Adipose tissue (tissue), 3 donors: ENCODE results near the gene F2. TPM values are rescaled to one million over a fixed set of nuclear protein-coding genes. Genes with fewer than 3 reads are reported as not detected.
"Not testable (repeated sequence)": the region's sequence is repeated elsewhere in the genome, so short reads cannot be mapped to it uniquely, and the experiment has no call there.

ENCODE experiments used
- H3K27ac ChIP-seq: one replicate; pipeline ENCODE4 v1.5.1; 2013; ENCODE audit warnings: low read depth, low read length
- WGBS, 3 donors: extraction: QIAGEN DNeasy Blood & Tissue Kit; methylation state at CpG; one replicate each; pipeline ENCODE4 v1.1.7; 2013; 5-methylcytosine and 5-hydroxymethylcytosine counted together
- polyA plus RNA-seq, 3 donors: library from polyadenylated mRNA; stranded (reverse); fragments of 200-250 nt; gene quantifications; one replicate each; pipeline ENCODE4 v1.2.3, GENCODE V29; 2013
- donor health status: healthy with polysubstance abuse.
- donor health status: Bipolar disorder and iron deficiency.
- donor health status: healthy.

F2 gene
- polyA plus RNA-seq: not detected

- no peak within 1 kb of the TSS for H3K27ac ChIP-seq
- 71 to 76% (median 74%) methylated on average over 7 of the region's 7 CpGs for WGBS, 3 donors
Observed at GRCh38 chr11:46719048-46719542, at the start of gene F2. Gene F2 (plus strand): TSS chr11:46719213. CDS start chr11:46719236, 23 bp downstream.

DNA sequence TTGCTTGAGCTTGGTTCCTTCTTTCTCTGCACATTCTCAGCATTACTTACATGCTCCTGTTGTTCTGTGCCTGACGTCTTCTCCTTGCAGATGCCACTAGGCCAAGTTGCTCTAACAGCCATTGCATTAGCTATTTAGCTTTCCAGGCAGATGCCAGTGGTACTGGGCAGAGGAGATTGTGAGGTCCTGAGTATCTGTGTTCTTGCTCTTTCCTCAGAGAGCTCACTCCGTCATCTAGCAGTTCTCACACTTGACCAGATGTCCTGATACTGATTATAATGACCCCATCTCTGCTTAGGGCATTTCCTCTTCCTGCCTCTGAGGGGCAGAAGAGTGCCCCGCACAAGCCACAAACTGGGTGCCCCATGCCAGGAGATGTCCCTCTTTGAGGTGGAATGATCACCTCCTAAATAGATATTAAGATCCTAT lies 49.3 kb upstream of the F2 start:
- no peak overlapping the region for H3K27ac ChIP-seq
- 59 to 76% (median 61%) methylated on average over 3 of the region's 3 CpGs for WGBS, 3 donors

GRCh38 chr11:46670521-46670920 lies 48.5 kb upstream of the F2 start:
- not testable (repeated sequence) for H3K27ac ChIP-seq
- 74 to 96% (median 77%) methylated on average over 3 of the region's 3 CpGs for WGBS, 3 donors

GRCh38 chr11:46671958-46672315 lies 47.1 kb upstream of the F2 start:
- WGBS, 3 donors: 88 to 91% (median 89%) methylated on average over 10 of the region's 10 CpGs

GRCh38 chr11:46672381-46672839 lies 46.6 kb upstream of the F2 start:
- 70 to 81% (median 73%) methylated on average over 6 of the region's 7 CpGs for WGBS, 3 donors
- no peak overlapping the region for H3K27ac ChIP-seq

More at GRCh38 chr11:46671958-46672315, 47.1 kb upstream of the F2 start:
- no peak overlapping the region for H3K27ac ChIP-seq

GRCh38 chr11:46673713-46674462 lies 45.1 kb upstream of the F2 start:
- H3K27ac ChIP-seq: no peak overlapping the region
- WGBS, 3 donors: 42 to 90% (median 89%) methylated on average over 6 of the region's 6 CpGs

- 36 to 47% (median 38%) methylated on average over 12 of the region's 12 CpGs for WGBS, 3 donors
- no peak overlapping the region for H3K27ac ChIP-seq
Observed at GRCh38 chr11:46674463-46675287, 44.3 kb upstream of the F2 start.

- H3K27ac ChIP-seq: no peak overlapping the region
- 19 to 39% (median 31%) methylated on average over 4 of the region's 4 CpGs for WGBS, 3 donors
Observed at GRCh38 chr11:46675288-46675851, 43.6 kb upstream of the F2 start.

DNA sequence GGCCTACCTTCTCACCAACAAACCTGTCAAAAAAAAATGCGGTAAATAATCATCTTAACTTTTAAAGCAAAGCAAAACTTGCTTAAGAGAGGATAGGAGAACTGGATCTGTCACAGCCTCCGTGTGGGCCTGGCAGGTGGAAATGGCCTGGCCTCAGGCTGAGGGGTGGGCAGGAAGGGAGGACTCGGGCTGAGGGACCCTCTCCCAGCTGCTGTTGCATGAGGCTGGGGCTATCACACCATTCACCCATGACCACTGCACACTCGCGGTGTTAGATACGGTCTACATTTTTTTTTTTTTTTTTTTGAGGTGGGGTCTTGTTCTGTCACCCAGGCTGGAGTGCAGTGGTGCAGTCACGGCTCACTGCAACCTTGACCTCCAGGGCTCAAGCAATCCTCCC lies 43.1 kb upstream of the F2 start:
- WGBS, 3 donors: 65 to 87% (median 86%) methylated on average over 7 of the region's 7 CpGs
- H3K27ac ChIP-seq: no peak overlapping the region

GRCh38 chr11:46676436-46677158 lies 42.4 kb upstream of the F2 start:
- WGBS, 3 donors: 55 to 84% (median 59%) methylated on average over 15 of the region's 15 CpGs
- peak overlapping the region; percentile 19 for H3K27ac ChIP-seq

- H3K27ac ChIP-seq: peak overlapping the region; percentile 28
Observed at GRCh38 chr11:46677169-46677568, 41.8 kb upstream of the F2 start.

GRCh38 chr11:46677991-46678740 lies 40.8 kb upstream of the F2 start:
- 73 to 88% (median 88%) methylated on average over 10 of the region's 10 CpGs for WGBS, 3 donors
- no peak overlapping the region for H3K27ac ChIP-seq

More at GRCh38 chr11:46677169-46677568, 41.8 kb upstream of the F2 start:
- 72 to 95% (median 81%) methylated on average over 8 of the region's 8 CpGs for WGBS, 3 donors

GRCh38 chr11:46678741-46679130 lies 40.3 kb upstream of the F2 start:
- no peak overlapping the region for H3K27ac ChIP-seq
- WGBS, 3 donors: 84 to 93% (median 93%) methylated on average over 9 of the region's 9 CpGs

DNA sequence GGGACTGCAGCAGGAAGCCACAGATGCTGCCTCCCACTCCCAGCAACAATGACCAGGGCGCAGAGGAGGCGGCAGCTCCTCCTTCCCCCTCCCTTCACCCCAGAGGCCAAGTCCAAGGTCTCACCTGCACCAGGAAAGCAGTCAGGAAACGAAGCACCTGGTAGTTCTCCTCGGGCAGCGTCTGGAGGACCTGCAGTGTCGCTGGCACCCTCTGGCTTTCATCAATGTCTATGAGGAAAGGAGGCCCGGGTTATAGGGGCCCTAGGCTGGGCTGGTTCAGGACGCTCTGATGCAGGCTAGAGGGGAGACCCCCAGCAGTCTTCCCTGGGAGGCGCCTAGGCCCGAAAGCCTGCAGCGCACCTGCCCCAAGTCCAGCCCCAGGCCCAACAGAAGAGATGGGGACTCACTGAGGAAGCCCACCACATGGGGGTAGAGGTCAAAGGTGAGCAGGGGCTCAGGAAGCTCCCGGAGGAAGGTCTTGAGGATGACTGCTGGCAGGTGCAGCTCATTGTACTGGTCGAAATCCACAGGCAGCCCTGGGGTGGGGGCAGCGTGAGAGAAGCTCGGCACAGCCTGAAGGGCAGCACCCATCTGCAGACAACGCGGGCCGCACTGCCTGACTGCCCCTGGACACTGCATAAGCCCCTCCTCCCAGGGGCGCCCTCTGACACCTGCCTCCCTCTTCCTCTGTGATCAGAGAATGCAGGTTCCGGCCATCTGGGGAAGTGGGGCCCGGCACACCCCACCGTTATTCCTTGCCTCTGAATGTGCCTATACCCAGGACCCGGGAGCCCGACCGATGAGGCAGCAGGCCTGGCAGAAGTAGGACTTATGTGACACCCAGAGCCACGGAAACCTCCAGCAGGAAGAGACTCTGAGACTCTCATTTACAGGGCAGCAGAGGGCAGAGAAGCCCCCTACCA lies 39.5 kb upstream of the F2 start:
- 58 to 93% (median 91%) methylated on average over 24 to 26 of the region's 26 CpGs for WGBS, 3 donors
- H3K27ac ChIP-seq: no peak overlapping the region

DNA sequence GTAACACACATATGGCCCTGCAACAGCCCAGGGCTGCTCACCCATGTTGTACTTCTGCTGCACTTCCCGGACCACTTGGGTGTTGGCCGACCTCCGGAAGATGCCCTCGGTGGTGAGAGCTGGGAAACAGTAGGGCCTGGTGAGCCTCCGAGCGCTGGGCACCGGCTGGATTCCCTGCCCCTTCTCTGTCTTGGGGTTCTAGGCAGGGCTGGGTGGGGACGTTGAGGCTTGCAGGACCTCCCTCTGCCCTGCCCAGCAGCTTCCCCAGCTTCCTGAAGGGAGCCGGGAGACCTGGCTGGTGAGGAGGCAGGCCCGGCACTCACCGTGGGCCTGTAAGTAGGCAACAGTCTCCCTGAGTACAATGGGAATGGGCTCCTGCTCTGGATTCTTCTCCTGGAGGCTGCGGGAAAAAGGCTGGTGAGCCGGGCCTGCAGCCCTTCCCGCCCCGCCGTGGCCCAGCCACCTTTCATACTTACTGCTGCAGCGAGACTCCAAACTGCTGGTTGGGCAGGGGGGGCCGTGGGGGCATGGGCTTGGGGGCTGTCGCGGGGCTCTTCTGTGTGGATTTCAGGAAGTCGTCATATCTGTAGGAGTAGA lies 38.8 kb upstream of the F2 start:
- H3K27ac ChIP-seq: no peak overlapping the region
- WGBS, 3 donors: 84 to 90% (median 88%) methylated on average over 20 to 21 of the region's 21 CpGs

GRCh38 chr11:46680815-46681214 lies 38.2 kb upstream of the F2 start:
- H3K27ac ChIP-seq: no peak overlapping the region
- 92 to 95% (median 93%) methylated on average over 22 of the region's 22 CpGs for WGBS, 3 donors
